Activated CD8-positive, alpha-beta memory T cell treated with anti-CD3 and anti-CD28 coated beads for 24 hours (primary cell): Measurements from ENCODE around the gene RIPOR2.
A peak's percentile ranks its signal among the peaks of the same experiment; 100 is the strongest.

Experiments used
- DNase-seq: peaks from one replicate; pipeline ENCODE4 v3.0.0-alpha.2; 2020

RIPOR2 gene

DNA sequence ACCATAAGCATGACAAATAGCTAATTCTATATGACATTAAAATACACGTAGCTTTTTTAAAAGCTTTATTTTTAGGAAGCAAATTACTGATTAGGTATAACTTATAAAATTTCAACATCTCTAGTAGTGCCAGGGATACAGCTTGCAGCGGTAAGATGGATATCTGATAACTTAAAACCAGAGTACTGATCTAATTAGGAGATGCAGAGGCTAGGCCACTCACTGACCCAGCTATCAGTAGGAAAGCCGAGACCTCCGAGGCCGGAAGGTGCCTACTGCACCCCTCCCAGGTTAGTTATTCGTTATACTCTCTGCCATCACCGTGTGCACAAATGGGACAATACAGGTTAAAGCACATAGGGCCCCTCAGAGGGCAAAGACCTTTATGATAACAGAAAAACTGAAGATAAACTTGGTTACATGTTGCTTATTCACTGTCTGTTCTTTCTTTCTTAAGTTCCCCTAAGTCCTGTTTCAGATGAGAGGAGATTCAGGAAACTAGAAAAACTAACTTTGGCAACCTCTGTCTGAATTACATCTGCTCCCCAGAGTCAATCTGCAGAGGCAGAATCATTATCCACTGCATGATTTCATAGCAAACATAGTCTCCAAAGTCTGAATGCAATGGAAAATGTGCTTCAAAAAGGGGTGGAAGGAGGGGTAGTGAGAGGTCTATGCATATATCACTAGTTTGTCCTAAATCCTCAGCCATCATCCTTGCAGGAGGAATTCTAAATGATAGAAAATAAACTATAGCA lies 60.8 kb downstream of the RIPOR2 start:
- no peak for DNase-seq

DNA sequence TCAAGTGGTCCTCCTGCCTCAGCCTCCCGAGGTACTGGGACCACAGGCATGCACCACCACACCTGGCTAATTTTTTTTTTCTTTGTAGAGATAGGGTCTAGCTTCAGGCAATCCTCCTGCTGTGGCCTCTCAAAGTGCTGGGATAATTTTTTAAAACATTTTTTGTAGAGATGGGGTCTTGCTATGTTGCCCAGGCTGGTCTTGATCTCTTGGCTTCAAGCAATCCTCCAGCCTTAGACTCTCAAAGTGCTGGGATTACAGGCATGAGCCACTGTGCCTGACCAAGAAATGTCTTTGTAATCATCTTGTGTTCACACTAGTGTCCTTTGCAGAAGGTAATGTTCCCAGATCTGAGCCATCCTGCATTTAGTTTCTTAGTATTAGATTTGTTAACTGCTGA lies 61.6 kb downstream of the RIPOR2 start:
- no peak for DNase-seq

- no peak for DNase-seq
These were observed 63.0 kb downstream of the RIPOR2 start for GRCh38 chr6:24872779-24873178.

GRCh38 chr6:24868765-24869164 lies 67.0 kb downstream of the RIPOR2 start:
- no peak for DNase-seq

- no peak for DNase-seq
These were observed 68.6 kb downstream of the RIPOR2 start for GRCh38 chr6:24867104-24867703.

DNA sequence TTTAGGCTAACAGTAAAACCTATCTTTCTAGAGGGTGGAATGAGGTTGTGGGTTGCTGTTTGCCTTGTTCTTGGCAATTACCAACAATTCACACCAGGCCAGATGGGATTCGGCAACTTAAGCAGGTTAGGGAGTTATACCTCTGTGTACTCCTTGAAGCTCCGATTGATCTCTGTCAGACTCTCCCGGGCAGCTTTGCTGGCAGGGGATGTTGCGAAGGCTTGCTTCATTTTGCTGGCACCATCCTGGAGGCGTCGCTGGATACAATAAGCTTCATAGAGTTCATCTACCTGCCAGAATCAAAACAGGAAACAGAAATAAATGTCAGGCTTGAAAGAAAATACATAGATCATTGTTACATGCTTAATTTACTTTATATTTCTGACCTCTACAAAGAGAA lies 70.6 kb downstream of the RIPOR2 start:
- DNase-seq = no peak

DNA sequence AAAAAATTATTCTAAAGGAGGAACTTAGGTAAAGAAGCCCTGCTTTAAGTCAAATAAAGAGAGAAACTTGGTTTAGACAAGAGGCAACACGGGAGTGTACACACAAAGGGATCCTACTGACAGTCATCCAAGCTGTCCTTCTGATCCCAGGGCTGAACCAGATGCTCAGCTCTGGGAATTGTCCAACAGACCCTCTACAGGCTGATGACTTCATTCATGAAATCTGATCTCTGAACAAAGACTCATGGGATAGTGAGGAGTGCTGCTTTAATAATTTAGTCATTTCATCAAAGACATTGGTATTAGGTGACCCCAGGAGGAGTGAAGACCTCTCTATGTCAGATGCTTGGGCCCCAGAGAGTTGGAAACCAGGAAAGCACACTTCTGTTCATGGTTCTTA lies 71.4 kb downstream of the RIPOR2 start:
- DNase-seq = no peak

DNA sequence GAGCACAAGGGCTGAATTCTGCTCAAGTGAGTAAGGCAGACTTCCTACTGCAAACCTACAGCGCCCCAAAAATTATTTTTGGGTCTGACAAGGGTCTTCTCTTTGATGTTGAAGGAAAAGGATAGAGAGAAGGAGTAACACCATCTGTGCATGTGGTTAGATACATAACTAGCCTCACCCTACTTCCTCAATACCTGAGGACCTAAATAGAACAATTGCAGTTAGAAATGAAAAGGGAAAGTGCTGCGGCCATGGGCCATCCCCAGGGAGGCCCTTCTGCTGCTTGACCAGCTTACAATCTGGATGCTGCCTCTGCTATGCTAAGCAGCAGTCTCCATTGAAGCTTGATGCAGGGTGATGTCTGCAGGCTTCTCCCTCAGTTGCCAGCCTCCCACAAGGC lies 73.8 kb downstream of the RIPOR2 start:
- DNase-seq = no peak

DNA sequence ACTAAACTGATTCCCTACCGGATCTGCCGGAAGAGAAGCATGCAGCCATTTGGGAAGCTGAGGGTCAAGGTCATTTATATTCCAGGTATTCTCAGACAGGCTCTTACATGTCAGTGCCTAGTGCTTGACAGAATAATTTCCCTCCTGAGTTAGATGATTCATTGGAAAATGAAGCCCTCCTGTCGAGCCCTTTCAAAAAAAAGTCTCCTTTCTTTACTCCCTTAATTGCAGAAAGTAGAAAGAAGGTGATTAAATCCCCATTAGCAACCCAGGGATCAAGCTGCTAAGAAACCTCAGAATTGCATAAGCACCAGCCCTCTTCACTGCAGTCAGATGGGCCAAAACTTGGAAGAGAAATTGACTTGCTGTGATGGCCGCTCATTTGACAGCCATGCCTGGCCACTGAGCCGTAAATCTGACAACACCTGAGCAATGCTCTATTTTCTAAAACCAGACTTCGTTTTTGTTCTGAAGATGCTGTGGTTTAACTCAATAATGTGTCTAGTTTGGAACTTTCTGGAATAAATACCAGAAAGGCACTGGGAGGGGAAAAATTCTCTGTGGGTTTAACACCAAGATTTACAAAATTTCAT lies 76.1 kb downstream of the RIPOR2 start:
- DNase-seq = no peak

- no peak for DNase-seq
These were observed 76.6 kb downstream of the RIPOR2 start for GRCh38 chr6:24859132-24859531.

GRCh38 chr6:24858177-24858653 lies 77.5 kb downstream of the RIPOR2 start:
- DNase-seq = no peak

DNA sequence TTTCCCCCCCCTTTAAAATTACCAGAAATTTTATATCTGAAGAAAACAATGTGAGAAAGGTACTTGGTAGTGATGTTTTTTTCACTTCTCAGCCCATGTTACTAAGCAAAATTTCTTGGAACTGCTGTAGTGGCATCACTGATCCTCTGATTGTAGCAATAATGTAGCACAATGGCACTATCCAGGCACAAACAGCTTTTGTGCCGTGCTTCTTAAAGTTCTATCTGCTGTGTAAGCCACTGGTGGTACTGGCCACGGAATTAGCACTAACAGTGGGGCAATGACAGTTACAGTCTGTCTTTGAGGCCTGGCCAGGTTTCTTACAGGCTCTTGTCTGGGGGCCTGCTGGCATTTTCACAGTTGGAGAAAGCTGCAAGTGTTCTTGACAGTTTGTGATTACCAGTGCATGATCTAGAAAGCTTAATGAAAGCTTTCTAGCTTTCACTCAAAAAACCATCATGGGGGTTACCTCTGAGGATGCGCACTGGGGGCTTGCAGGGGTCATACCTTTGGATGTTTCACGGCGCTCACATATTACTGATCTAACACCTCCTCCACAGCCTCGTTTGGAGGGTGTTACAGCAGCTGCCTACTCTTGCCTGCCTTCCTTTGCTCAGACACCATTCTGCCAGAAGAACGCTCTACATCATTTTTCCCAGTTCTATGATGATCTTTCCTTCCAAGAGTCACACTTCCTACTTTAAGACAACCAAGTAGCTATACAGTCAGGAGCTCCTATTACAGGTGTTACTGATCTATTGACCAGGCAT lies 78.7 kb downstream of the RIPOR2 start:
- DNase-seq = peak; percentile 77

GRCh38 chr6:24856246-24856599 lies 79.5 kb downstream of the RIPOR2 start:
- DNase-seq = no peak

- DNase-seq = peak; percentile 74
These were observed 80.1 kb downstream of the RIPOR2 start for GRCh38 chr6:24855395-24856245.

- DNase-seq = no peak
These were observed 81.6 kb downstream of the RIPOR2 start for GRCh38 chr6:24854077-24854666.

DNA sequence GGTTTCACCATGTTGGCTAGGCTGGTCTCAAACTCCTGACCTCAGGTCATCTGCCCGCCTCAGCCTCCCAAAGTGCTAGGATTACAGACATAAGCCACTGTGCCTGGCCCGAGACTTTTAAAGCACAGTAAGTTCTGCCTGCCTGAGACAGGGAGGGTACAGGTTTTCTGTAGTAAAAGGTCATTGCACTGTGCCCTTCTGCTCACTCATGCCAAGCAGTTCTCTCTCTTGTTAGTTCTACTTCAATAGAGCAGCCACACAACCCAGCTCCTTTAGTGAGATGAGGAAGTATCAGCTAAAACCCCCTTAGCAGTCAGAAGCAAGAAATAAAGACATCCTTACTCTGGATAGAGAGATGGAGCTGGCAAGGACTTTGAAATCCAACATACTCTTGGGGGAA lies 84.7 kb downstream of the RIPOR2 start:
- DNase-seq = no peak

GRCh38 chr6:24849713-24850112 lies 86.0 kb downstream of the RIPOR2 start:
- no peak for DNase-seq

DNA sequence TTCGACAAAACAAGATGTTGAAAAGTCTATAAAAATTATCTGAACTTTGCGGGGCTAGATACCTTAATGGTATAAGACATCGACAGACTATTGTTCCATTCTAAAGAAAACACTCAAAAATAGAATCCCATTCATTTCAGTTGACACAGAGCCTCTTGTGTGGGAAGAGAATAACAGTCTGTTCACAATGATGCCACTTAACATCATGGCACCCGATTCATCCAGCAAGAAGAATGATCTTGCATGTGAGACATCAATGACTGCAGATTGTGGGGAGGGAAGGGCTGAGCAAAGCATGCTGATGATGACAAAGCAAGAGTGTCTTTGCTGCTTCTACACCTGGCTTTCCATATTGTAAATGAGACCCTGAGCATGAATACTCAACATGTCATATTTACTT lies 87.3 kb downstream of the RIPOR2 start:
- no peak for DNase-seq

DNA sequence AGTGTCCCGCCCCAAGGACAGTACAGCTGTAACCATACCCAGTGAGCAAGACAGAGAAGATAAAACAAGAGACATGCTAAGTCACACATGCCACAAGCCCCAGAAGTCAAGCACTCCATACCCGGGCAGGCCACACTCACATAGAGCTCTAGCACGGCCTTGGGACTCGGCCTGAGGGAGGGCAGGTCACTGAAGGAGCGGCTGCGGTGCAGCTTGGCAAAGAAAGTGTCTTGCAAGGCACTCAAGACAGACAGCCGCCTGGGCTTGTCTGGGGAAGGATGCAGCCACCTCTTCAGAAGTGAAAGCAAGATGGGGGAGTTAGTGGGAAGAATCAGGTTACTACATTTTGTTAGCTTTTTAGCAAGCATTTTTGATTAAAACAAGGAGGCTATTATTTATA lies 88.4 kb downstream of the RIPOR2 start:
- no peak for DNase-seq

DNA sequence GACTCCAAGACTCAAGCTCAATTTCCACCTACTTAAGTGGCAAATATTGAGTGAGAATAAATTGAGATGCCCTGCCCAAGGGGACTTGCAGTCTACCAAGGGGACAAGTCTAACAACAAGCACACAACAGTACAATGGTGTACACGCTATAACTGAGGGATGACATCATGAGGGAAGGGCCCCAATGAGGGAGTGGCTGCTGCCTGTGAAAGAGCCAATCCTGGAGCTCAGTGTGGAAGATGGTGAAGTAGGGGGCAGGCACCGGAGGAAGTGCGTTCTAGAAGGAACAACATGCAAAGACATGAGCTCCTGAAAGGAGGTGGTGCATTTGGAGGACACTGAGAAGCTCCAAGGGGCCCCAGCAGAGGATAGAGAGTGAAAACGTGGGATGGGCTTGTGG lies 90.2 kb downstream of the RIPOR2 start:
- no peak for DNase-seq

GRCh38 chr6:24844903-24845302 lies 90.9 kb downstream of the RIPOR2 start:
- DNase-seq = no peak

DNA sequence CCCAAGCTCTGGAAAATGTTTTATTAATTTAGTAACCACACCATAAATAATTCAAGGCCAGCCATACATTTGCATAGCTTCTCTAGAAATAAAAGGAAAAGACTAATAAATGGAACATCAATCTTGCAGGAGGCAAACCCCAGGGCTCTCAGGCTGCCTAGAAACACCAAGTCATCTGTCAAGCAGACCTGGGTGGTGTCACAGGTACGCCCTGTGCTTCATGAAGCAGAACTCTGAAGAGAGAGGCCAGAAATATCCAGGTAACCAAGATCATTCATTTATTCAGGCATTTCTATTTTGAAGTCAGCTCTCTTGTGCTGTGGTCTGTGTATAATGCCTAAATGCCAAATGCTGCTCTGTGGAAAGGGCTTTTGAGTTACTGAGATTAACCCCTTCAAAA lies 91.7 kb downstream of the RIPOR2 start:
- no peak for DNase-seq
